Islet of Langerhans (tissue), 1 donor: ENCODE measurements around the gene WDR93.
"Not testable (repeated sequence)": the region's sequence is repeated elsewhere in the genome, so short reads cannot be mapped to it uniquely, and the experiment has no call there.

Experiments used
- FAIRE-seq: peaks from one replicate; lab custom pipeline; 2011; peaks lifted over from hg19 to GRCh38; lab: Jason Lieb, UNC

Gene WDR93

GRCh38 chr15:89772932-89773583, 82.4 kb downstream of the WDR93 start:
- no peak for FAIRE-seq

- no peak for FAIRE-seq
These were observed 83.9 kb downstream of the WDR93 start for GRCh38 chr15:89774492-89774891.

- no peak for FAIRE-seq
These were observed 85.2 kb downstream of the WDR93 start for GRCh38 chr15:89775815-89776214.

DNA sequence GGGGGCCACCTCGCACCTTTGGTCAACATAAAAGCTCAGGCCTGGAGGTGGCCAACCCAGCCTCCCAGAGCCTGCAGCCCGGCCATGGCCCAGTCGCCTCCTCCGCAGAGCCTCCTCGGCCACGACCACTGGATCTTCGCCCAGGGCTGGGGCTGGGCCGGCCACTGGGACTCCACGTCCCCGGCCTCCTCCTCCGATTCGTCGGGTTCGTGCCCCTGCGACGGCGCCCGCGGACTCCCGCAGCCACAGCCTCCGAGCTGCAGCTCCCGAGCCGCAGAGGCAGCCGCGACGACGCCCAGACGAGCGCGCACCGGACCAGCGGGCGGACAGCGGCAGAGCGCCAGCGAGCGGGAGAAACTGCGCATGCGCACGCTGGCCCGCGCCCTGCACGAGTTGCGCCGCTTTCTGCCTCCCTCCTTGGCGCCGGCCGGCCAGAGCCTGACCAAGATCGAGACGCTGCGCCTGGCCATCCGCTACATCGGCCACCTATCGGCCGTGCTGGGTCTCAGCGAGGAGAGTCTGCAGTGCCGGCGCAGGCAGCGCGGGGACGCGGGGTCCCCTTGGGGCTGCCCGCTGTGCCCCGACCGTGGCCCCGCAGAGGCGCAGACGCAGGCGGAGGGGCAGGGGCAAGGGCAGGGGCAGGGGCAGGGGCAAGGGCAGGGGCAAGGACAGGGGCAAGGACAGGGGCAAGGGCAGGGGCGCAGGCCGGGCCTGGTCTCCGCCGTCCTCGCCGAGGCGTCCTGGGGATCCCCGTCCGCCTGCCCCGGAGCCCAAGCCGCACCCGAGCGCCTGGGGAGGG, 85.9 kb downstream of the WDR93 start, which contains the start of gene MESP2:
MESP2 (plus strand) TSS at position 59 of the 799 bp plus-strand sequence; CDS start at position 85, 26 bp downstream.
- no peak for FAIRE-seq

GRCh38 chr15:89777073-89777751, 86.6 kb downstream of the WDR93 start:
- no peak for FAIRE-seq

- no peak for FAIRE-seq
These were observed 87.3 kb downstream of the WDR93 start for GRCh38 chr15:89777782-89778380.

GRCh38 chr15:89778861-89779260, 88.2 kb downstream of the WDR93 start:
- no peak for FAIRE-seq

GRCh38 chr15:89780601-89781000, 90.0 kb downstream of the WDR93 start:
- FAIRE-seq, result no peak

DNA sequence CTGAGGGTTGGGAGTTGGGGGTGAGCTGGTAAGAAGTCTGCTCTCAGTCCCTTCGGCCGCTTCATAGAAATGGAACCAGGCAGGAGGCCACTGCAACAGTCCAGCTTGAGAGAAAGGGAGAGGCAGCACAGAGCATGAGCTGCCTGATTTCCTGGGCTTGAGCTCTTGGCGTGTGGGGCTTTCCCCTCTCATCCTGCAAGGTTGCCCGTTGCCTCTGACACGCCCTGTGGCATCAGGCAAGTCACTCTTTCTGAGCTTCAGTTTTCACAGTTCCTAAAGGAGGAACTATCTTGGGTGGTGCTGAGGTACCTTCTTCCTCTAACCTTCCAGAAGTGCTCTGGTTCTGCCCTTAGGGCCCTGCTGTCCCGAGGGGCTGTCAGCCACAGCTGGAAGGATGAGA, 90.4 kb downstream of the WDR93 start:
- FAIRE-seq, result no peak

- no peak for FAIRE-seq
These were observed 91.4 kb downstream of the WDR93 start for GRCh38 chr15:89781891-89782618.

- not testable (repeated sequence) for FAIRE-seq
These were observed 92.0 kb downstream of the WDR93 start for GRCh38 chr15:89782619-89782950.

GRCh38 chr15:89783111-89783860, 92.7 kb downstream of the WDR93 start:
- no peak for FAIRE-seq

- no peak for FAIRE-seq
These were observed 93.5 kb downstream of the WDR93 start for GRCh38 chr15:89783861-89784685.

DNA sequence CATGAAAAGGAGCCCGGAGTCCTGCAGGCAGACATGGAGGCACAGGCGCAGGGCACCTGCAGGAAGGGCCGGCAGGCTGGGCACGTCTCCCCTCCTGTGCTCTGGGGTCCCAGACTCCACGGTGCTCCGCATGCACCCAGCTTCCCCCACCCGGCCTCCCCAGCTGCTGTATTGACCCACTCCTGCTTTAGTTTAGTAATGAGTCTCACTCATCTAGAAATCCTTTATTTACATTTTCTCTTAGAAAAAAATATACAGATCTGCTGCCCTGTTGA, 94.0 kb downstream of the WDR93 start:
- no peak for FAIRE-seq

DNA sequence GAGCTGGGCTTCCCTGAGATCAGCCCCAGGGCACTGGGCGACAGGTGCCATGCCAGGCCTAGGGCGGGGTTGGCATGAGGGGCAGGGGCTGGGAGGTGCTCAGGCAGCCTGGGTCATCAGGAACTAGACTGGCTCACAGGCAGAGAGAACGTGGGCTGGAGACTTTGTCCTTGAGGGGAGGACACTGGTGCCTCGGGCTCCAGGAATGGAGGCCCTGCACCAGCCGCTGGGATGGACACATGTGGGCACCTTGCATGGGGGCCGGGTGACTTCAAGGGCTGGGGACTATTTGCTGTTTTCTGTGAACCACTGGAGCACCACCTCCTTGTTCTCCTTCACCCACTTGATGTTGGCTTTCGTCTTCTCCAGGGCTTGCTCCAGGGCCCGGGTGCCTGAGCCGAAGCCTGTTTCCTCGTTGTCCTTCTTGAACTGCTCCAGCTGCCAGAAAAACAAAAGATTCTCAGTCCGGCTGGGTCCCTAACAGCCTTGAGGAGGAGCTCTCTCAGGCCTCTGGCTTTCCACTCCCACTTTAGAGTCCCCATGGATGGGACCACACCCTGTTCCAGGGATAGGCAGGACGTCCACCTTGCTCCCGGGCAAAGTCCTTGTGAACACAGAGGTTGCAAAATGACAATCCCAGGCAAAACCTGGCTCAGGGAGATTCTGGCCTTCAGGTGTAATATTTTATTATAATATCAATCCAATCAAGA, 94.6 kb downstream of the WDR93 start:
- FAIRE-seq, result no peak

- no peak for FAIRE-seq
These were observed 95.1 kb downstream of the WDR93 start for GRCh38 chr15:89785774-89786140.

DNA sequence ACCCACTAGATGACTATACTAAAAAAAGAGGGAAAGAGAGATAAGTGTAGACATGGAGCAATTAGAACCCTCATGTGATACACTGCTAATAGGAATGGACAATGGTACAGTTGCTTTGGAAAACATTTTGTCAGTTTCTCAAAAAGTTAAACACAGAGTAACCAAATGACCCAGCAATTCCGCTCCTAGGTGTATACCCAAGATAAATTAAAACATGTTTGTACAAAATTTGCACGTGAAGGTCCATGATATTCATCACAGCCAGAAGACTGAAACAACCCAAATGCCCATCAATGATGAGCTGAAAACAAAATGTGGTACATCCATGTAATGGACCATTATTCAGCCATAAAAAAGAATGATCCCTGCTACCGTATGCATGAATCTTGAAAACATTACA, 97.3 kb downstream of the WDR93 start:
- no peak for FAIRE-seq

DNA sequence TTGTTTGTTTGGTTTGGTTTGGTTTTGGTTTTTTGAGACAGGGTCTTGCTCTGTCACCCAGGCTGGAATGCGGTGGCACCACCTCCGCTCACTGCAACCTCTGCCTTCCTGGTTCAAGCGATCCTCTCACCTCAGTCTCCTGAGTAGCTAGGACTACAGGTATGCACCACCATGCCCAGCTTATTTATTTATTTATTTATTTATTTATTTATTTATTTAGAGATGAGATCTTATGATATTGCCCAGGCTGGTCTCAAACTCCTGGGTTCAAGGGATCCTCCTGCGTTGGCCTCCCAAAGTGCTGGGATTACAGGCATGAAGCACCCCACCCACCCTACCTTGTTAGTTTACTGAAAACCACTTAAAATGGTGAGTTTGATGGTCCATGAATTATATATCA, 98.0 kb downstream of the WDR93 start:
- not testable (repeated sequence) for FAIRE-seq

DNA sequence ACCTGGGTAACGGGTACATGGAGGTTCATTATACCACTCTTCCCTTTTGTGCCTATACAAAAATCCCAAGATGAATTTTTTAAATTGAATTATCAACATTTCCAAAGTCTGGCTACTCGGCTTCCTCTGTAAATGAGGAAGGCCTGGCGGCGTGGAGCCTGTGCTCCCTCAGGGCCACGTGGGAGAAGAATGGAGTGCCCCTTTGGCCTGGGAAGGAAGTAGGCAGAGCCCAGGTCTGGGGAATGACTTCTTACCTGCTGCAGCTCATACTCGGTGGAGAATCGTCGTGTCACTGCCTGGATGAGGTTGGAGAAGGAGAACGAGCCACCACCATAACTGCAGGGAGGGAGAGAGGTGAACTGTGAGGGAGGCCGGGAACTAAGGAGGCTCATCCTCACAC, 99.6 kb downstream of the WDR93 start:
- no peak for FAIRE-seq

DNA sequence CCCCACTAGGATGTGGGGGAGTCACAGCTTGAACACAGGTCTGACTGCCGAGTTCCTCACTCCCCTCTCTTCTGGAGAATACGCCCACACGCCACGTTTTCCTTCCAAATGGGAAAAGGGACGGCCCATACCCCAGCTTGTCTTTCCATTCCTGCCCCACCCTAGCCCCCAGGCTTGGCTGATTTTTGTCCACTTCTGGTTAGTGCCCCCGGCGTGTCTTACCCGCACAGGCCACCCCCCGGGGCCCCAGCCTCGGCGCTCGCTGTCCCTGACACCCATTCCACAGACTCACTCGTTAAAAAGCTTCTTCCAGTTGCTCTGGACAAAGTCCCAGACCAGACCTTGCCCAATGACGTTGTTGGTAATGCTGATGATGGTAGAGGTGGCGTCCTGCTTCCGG, 100.0 kb downstream of the WDR93 start:
- FAIRE-seq, result no peak
